GM12872 (cell line): Measurements from ENCODE around the gene UCP2.

ENCODE experiments used
- CTCF ChIP-seq: IDR thresholded peaks from 3 replicates; pipeline ENCODE4 v1.5.1; 2011; ENCODE audit warnings: low read depth, mild to moderate bottlenecking, low read length, moderate library complexity; ENCODE audit not compliant: insufficient read depth

Gene UCP2

GRCh38 chr11:74013141-74013540 lies 30.5 kb upstream of the UCP2 start:
- no peak for TF ChIP-seq CTCF

- no peak for TF ChIP-seq CTCF
These were observed 29.6 kb upstream of the UCP2 start for GRCh38 chr11:74012074-74012809.

GRCh38 chr11:74011360-74012073 lies 28.9 kb upstream of the UCP2 start:
- no peak for TF ChIP-seq CTCF

- TF ChIP-seq CTCF, result no peak
These were observed 28.0 kb upstream of the UCP2 start for GRCh38 chr11:74010306-74011300.

GRCh38 chr11:74009675-74010305 lies 27.1 kb upstream of the UCP2 start:
- no peak for TF ChIP-seq CTCF

- no peak for TF ChIP-seq CTCF
These were observed 26.5 kb upstream of the UCP2 start for GRCh38 chr11:74009230-74009547.
